ENCODE measurements around the gene IDUA.
"Not testable (repeated sequence)": the region's sequence is repeated elsewhere in the genome, so short reads cannot be mapped to it uniquely, and the experiment has no call there.

Gene IDUA

DNA sequence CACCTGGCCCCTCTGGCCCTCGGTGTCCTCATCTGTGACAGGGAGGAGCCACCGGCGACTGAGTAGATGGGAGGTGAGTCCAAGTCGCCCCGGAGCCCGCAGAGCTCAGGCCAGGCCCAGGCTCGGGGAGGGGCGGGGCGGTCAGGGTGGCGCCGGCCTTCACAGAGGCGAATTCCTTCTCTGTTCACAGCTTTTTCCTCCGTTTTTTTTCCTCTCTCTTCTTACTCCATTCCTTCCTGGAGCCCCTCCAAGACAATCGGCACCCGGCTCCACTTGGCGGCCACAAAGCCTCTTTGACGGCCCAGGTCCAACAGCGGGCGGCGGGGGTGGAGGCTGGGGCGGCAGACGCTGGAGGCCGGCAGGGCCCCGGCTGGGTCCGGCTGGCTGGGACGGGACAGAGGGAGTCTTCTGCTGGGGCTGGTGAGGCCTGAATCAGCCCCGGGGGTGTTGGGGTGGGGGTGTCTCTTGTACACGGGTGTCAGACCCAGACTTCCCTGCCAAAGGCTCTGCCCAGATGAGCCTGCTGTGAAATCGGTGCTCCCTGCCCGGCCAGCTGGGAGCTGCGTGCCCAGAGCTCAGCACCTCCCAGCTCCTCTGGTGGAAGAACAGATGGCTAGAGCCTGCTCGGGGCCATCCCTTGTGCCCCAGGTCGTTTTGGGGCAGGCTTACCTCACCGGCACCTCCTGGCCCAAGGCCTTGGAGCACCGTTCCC, 47.2 kb downstream of the IDUA start:
- FAIRE-seq = no peak

DNA sequence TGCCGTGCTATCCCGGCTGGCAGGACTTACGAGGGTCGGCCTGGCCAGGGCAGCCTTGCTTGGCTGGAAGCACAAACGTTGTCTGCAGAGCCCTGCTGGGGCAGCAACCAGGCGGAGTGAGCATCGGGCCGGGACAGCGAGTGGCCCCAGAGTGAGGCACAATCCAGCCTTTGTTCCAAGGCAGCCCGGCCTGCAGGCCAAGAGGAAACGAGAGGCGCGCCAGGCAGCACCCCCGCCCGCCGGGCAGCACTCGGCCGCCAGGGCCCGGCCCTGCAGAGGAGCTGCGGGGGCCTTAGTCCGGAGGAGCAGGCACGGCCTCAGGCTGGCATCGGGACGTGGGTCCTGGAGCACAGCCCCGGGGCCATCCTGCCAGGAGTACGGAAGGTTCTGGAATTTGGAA, 48.7 kb downstream of the IDUA start:
- FAIRE-seq = no peak

DNA sequence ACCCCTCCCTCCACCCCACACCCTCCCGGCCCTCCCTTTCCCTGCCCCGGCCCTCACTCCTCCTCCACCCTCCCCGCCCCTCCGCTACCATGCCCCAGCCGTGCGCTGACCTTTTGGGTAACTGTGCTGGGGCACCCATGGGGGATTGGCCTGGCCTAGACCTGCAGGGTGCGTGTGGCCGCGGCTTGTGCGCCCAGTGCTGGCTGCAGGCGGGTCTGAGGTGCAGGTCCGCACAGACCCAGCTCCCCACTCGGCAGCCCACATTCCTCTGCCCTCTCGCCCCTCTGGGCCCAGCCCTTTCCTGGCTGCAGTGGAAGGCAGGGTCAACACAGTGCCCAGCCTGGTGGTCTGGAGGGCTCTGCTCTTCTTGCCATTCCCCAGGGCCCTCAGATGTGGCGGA, 49.3 kb downstream of the IDUA start:
- FAIRE-seq = no peak

DNA sequence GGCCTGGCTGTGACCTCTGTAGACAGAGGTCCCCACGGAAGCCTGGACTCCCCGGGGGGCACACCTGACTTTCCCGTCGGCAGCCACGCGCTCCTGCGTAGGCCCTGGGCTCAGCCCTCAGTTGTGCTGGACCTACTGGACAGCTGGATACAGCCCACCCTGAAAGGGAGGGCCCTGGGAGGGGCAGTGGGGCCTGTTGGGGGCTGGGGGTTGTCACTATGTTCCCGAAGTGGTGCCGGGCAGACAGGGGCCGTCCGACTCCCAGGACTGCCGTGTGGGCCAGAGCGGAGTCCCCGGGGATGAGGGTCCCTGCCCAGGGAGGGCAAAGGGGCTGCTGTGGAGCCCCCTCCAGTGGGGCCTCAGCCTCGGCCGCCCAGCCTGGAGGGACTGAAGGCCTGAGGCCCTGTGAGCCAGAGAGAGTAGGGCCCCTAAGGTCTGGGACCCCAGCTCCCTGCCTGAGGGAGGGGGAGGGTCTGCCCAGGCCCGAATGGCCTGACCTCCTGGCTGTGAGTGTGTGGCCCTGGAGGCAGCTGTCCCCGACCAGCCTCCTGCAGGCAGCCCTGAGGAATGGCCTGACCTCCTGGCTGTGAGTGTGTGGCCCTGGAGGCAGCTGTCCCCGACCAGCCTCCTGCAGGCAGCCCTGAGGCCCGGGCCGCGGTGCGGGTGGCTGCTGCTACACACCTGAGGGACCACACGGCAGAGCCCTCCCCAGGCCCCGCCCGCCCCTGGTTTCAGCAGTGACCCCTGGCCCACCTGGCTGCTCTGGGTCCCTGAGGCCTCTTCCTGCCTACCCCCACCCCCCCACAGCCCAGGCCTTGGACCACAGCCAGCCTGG, 50.3 kb downstream of the IDUA start:
- no peak for FAIRE-seq

DNA sequence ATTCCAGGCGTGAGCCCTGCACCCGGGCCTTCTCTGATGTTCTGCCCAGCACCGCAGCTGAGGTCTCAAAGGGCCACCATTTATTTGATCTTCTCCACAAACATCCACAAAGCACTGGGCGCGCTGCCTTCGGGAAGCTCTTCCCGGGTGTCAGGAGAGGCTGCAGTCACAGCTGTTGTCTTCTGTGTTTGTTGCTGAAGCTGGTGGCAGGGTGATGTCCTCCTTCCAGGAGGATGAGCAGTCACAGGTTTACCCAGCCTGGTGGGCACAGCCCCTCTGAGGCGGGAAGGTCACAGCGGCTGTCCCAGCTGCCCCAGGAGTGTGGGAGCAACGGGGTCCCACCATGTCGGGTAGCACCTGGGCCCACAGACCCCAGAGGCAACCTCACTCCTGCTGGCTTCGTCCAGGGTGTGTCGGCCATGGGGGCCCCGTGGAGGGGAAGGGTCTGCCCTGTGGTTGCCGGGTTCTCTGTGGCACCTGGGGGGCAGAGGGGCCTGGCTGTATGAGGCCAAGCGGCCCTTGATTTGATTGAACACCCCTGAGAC, 52.2 kb downstream of the IDUA start:
- no peak for FAIRE-seq

DNA sequence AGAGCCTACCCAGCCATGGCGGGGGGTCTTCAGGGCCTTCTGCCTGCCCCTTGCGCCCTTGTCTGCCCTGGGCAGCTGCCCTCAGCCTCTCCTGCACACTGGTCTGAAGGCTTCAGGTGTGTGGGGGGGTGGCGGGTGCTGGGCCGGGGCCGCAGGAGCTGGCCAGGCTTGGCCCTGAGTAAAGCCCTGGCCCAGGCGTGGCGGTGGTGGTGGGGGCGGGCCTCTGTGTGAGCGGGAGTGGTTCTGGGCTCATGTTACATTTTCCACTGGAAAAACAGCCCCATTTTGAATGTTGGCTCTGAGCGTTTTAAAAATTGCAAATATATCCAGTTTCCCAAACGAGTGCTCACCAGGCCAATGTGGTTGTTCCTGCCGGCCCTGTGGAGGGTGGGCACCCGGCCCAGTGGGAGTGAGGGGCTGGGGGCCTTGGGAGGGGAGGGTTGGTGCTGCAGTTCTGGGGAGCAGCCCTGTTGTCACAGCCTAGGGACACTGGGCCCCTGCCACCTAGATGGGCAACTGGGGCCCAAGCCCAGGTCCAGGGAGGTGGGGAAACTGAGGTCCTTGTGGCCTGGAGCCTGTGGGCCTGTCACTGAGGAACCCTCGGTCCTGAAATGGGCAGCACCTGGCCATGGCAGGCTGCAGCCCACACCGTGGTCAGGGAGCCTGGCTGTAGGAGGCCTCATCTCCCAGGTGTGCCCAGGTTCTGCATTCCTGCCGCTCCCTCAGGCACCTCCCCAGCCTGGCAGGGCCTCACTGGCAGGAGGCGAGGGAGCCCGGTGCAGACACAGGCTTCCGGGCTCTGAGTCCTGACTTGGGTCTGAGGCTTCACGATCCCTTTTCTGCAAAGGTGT, 52.9 kb downstream of the IDUA start:
- no peak for FAIRE-seq

DNA sequence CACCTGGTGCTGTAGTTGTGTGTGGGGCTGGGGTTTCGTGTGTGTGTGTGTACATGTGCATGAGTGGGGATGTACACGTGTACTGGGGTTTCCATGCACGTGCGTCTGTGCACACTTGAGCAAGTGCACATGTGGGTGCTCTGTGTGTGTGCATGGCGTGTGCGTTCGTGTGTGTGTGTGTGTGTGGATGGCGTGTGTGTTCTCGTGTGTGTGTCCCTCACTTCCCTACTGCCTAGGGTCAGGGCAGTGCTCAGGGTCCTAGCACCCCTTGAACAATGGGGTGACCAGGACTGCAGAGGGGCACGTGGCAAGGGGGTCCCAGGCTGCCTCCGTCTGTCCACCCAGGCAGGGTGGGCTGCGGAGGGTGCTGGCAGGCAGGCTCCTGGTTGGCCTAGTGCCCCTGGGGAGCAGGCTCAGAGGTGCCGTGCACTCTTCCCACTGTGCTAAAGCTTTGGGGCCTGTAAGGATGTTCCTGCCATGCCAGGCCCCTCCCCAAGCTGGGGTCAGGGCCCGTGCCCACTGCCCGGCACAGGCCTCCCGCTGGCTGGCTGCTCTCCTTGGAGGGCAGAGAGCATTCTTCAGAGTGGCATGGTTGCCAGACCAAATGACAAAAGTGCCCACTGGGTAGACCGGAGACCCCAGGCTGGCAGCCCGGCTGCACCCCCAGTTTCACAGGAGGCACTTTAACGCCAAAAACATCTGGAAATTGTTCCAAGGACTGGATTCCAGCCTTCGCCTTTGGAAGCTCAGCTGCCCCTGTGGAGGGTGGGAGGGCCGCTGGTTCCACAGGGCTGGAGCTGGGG, 53.7 kb downstream of the IDUA start:
- no peak for FAIRE-seq

DNA sequence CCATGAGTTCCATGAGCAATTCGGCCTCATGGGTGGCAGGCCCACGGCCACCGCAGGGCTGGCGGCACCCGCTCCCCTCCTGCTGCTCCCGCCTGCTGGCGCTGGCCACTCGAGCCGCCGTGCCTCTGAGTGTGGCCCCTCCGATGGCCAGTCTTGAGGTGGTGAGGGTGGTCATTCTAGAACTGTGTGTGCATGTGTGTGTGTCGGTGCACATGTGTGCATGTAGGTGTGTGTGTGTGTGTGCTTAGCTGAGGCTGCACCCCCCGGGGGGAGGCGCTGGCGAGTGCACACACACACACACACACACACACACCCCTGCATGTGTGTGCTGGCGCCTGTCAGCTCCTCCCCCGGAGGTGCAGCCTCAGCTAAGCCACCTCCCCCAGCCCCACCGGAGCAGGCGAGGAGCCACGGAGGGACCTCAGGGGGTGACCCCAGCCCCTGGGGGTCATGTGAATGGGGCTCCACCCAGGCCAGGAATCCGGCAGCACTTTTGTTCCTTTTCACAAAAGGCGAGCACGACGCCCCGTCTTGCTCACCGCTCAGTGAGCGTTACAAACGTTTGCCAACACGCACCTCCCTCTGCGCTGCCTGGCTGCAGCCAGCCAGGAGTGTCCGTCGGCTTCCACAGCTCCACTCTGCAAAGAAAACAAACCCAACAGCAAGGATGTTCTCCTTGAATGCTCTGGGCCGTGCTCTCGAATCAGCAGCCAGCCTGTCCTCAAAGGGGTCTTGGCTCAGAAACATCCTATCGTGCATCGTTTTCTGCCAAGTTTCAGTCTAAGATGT, 54.5 kb downstream of the IDUA start:
- no peak for FAIRE-seq

DNA sequence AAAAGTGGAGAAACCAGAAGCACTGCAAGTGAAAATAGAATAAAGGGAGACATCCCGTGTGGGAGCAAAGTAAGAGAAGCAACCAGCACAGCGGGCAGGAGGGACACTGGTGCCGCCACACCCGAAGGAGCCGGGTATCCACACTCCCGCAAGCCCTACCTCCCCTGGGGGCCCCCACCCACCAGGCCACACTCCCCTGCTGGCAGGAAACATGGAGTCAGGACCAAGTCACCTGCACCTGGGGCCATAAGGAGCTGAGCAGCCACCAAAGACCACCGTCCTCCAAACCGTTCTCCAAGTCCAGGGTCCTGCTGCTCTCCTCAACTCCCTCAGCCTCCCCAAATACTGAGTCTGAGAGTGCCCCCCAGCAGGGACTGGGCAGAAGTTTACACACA, 55.1 kb downstream of the IDUA start:
- no peak for FAIRE-seq

DNA sequence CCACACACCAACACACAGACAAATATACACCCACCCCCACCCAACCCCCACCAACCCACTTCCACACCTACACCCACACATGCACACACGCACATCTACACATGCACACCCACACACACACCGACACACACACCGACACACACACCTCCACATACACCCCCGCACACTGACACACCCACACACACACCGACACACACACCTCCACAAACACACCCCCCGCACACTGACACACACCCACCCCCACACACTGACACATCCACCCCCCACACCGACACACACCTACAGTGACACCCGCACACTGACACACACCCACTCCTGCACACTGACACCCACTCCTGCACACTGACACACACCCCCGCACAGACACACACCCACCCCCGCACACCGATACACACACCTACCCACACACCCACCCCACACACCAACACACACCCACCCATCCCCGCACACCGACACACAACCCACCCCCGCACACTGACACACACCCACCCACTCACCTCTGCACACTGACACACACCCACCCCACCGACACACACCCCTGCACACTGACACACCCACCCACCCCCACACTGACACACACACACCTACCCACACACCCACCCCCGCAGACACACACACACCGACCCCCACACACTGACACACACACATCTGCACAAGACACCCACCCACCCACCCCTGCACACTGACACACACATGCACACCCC, 55.7 kb downstream of the IDUA start:
- FAIRE-seq = no peak

DNA sequence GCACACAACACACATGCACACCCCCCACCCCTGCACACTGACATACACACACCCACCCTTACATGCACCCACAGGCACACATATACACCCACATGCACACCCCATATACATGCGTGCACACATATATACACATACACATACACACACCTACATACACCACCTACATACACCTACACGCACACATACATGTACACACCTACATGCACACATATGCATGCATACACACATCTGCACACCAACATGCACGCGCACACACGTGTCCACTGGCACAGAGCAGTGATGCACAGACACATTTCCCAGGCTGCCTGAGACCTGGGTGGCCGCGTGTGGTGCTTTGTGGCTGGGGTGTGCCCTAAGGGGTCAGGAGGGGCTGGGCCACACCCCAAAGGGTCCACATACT, 56.3 kb downstream of the IDUA start:
- no peak for FAIRE-seq

DNA sequence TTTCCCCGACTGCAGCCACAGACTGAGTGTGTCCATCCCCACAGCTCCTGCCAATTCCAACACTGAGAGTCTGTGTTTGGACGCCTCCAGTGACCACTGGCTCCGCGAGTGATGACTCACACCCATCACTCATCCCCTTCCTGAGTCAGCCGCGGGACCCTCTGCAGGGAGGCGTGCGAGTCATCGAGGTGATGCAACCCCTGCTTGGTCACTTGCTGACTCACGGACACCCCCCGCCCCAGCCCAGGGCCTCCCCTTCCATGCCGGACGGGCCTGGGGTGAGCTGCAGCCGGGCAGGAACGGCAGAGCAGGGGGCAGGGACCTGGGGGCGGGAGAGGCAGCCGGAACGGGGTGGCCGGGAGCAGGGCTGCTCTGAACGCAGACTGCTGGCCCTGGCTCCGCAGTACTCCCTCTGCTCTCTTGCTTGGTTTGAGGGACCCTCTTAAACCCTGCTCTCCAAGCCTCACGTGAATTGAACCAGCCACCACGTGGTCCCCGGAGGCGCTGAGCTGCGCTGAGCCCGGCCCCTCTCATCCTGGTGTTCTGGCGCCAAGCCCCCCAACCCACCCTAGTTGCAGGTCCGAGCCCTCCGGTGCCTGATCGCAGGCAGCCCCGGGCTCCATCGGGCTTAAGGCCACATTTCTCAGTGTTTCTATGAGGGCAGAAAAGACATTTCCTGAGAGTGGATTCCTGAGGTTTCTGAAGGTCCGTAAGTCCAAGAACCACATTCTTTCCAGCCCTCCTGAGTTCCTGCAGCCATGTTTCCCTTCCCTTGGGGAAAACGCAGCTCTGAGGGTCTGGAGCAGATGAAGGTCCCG, 57.0 kb downstream of the IDUA start:
- no peak for FAIRE-seq

DNA sequence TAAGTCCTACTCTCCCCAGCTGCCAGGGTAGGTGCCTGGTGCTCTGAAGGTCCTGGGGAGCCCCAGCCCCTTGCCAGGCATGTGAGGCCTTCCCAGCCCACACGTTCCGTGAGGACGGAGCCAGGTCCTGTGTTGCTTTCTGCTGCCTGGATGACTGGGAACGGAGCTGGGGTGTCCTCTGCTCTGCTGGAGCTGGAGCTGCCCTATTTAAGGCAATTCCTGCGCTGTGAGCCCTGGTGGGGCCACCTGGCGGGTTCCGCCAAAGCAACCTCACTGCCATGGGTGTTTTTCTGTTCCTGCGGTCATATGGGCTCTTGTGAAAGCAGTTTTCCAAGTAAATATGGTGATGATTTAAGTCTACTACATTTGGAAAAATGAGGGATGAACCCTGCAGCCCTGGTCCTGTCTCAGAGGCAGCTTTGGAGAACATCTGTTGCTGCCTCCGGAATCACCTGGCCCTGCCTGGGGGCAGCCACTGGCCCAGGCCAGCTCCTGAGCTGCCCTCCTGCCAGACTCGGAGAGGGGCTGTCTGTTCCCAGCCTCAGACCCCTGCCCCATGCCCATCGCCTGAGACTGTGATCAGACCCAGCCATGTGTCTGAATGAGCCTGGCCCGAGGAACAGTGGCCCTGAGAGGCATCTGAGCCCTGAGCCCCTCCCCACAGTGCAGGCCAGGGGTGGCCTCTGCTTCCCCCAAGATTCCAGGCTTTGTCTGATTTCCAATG, 57.8 kb downstream of the IDUA start:
- no peak for FAIRE-seq

DNA sequence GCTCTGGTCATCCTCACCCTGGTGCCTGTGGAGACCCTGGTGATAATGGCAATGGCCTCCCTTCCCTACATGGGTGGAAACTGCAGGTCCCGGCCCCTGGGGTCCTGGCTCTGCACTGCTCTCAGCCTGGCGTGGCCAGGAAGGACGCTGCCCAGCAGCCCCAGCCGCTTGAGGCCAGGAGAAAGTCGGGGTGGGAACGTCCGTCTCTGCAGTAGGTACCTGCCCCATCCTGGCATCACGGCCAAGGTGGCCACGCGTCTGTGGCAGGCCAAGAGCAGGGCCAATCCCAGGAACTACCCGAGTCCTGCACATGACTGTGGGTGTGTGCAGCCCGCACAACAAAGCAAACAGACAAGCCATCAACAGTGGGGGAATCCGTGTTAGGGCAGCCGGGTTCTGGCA, 58.4 kb downstream of the IDUA start:
- FAIRE-seq = no peak

DNA sequence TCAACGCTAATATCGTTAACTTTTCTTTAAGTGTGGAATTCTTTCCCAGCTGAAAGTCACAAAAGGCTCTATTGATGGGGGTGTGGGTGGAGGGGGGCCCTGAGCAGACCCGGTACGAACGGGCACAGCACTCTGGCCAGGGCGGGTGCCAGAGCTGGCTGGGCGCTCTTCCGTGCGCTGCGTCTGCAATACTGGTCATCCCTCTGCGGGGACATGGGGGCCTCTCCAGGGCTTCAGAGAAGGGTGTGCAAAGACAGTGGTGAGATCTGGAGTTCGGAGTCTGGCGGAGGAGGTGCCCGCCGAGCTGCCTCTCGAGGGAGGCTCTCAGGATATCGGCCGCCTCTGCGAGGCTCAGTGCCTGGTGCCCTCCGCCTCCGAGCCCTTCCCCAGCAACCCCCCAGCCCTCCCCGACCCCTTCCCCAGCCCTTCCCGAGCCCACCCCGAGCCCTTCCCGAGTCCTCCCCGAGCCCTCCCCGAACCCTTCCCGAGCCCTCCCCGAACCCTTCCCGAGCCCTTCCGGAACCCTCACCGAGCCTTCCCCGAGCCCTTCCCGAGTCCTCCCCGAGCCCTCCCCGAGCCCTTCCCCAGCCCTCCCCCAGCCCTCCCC, 58.9 kb downstream of the IDUA start:
- no peak for FAIRE-seq

DNA sequence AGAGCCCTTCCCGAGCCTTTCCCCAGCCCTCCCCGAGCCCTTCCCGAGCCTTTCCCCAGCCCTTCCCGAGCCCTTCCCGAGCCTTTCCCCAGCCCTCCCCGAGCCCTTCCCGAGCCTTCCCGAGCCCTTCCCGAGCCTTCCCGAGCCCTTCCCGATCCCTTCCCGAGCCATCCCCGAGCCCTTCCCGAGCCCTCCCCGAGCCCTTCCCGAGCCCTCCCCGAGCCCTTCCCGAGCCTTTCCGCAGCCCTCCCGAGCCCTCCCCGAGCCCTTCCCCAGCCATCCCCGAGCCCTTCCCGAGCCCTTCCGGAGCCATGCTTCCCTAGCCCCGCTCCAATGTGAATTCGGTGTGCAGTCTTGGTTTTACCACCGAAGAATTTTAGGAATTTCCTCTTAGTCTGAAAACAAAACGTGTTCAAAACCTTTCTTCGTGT, 59.8 kb downstream of the IDUA start:
- not testable (repeated sequence) for FAIRE-seq

DNA sequence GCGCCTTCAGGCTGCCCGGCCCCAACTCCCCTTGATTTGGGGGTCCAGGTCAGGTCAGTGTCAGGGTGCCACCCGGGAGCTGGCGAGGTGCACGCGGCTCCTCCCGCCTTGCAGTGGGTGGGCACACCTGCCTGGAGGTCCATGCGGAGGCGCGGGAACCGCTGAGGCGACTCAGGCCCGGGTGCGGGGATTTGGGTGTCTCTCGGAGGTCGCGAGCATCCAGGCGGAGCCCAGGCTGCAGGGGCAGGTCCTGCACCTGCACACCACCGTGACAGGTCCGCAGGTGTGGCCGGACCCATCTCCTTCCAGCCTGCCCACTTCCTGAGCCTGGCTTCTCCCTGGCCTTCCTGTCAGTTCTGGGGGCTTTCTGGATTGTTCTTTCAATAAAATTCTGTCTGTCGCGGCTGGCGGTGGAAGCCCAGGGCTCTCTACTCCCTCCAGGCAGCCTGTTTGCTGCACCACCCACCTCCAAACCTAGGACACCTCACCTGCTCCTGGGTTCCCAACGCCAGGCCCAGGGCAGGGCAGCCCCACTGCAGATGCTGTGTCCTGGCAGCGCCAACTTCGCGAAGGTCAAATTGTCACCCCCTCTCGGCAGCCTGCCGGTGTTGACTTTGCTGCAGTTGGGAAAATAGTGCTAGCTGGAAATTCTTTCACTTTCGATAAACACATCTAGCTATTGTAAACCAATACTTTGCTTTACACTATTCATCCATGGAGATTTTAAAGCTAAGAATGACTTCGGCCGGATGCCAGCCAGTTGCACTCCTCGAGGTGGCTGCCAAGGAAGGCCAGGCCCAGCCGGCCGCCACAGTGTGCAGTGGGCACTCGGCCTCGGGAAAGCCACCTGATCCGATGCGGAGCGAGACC, 60.5 kb downstream of the IDUA start:
- FAIRE-seq = no peak

Measured in islet of Langerhans (tissue), 1 donor.